GM12801 (cell line): ENCODE results near the gene UAP1L1.

ENCODE experiments used
- CTCF ChIP-seq: IDR thresholded peaks from one replicate; pipeline ENCODE4 v1.5.1; 2011; ENCODE audit warnings: control low read depth; ENCODE audit not compliant: insufficient read length; ENCODE audit errors: extremely low read depth

The UAP1L1 gene

GRCh38 chr9:137066096-137066861 lies 11.0 kb upstream of the UAP1L1 start:
- TF ChIP-seq CTCF = no peak

GRCh38 chr9:137067860-137068538 lies 9.3 kb upstream of the UAP1L1 start:
- TF ChIP-seq CTCF = no peak

GRCh38 chr9:137068539-137069507 lies 8.5 kb upstream of the UAP1L1 start:
- no peak for TF ChIP-seq CTCF

- no peak for TF ChIP-seq CTCF
Measured at GRCh38 chr9:137069508-137070091, 7.7 kb upstream of the UAP1L1 start.

GRCh38 chr9:137070201-137070905 lies 7.0 kb upstream of the UAP1L1 start, which contains the start of gene SAPCD2:
Gene SAPCD2 (minus strand): TSS chr9:137070557. CDS start chr9:137070460, 97 bp downstream.
- TF ChIP-seq CTCF = no peak

- TF ChIP-seq CTCF = no peak
Measured at GRCh38 chr9:137070906-137071275, 6.4 kb upstream of the UAP1L1 start.
